Raji (cell line): ENCODE measurements around the gene TMEM240.

Source experiments
- POLR2A ChIP-seq: IDR thresholded peaks from 2 replicates; pipeline ENCODE4 v1.6.1; 2011; ENCODE audit warnings: low read depth, low read length, control low read depth; ENCODE audit not compliant: insufficient read depth

TMEM240 gene

DNA sequence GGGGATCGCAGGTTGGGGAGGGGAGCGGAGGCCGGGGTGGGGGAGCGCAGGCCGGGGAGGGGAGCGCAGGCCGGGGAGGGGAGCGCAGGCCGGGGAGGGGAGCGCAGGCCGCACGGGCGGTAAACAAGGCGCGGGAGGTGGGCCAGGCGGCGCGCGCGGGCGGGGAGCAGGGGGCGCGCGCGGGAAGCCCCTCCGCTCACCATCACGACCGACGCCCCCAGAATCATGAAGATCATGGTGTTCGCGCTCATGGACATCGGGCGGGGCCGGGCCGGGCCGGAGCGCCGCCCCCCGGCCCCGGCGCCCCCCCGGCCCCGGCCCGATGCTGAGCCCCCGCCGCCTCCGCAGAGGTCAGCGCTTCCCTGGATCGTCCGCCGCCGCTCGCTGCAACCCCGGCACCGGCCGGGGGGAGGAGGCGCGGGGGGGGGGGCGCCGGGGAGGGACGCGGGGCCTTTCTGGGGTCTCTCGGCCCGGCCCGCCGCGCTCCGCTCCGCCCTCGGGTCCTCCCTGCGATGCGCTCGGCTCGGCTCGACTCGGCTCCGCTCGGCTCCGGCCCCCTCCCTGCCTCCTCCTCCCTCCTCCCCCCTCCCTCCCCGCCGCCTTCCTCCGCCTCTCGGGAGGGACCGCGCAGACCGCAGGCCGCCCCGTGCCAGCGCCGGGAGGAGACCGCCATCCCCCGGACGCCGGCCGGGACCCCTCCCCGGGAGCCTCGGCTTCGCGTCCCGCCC is at the start of gene TMEM240:
Gene TMEM240, minus strand, starts transcription at position 535 of the 728 bp plus-strand sequence. Its CDS starts 278 bp downstream, at position 257.
- TF ChIP-seq POLR2A, result no peak

DNA sequence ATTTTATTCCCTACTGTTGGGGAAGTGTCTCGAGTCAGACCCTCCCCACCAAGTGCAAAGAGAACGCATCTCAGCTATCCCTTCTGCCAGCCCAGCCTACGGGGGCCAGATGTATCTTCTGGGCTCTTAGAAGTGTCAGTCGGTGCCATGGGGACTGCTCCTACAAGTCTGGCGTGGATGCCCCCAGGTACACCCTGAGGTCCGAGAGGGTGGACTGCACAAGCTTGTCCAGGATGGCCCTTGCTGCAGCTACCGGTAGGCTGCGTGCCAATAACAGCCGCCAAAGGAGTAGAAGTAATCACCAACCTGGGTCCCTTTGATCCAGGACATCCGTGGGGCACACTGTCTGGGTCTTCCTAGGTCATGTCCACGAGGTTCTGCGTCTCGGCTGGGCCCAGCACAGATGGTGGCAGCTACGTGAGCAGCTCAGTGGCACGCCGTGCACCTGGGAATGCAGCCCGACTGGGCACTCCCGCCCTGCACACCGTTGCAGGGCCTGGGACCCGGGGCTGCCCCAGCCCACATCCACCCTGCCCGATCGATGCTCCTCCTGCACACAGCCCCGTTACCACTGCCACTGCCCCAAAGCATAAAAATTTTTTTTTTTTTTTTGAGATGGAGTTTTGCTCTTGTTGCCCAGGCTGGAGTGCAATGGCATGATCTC is 43.1 kb upstream of the TMEM240 start:
- TF ChIP-seq POLR2A, result no peak

DNA sequence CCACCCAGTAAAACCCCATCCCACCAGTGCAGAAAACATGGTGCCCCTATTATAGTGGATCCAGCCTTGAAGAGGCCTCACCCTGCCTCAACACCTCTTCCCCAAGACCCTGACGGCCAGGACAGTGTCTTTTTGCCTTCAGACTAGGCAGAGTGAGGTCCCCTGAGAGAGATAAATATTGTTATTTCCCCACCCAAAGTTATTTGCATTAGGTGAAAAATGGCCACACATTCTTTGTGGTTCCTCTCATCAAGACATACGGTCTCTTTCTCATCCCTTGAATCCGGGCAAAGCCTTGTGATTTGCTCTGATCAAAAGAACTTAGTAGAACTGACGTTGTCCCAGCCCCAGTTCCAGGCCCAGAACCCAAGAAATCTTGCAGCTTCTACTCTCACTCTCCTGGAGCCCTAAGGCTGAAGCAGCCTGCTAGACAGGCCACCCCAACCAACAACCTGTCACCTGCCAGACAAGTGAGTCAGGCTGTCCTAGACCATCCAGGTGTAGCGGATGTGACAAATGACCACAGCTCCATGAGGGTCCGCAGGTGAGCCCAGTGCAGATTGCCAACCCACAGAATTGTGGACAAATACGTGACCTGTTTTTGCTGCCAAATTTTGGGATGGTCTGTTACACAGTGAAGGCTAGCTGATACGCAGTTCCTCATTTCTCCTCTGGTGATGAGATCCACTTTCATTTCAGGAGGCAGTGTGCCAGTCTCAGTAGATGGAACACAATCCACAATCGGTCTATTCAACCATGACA is 42.3 kb upstream of the TMEM240 start:
- TF ChIP-seq POLR2A, result no peak

DNA sequence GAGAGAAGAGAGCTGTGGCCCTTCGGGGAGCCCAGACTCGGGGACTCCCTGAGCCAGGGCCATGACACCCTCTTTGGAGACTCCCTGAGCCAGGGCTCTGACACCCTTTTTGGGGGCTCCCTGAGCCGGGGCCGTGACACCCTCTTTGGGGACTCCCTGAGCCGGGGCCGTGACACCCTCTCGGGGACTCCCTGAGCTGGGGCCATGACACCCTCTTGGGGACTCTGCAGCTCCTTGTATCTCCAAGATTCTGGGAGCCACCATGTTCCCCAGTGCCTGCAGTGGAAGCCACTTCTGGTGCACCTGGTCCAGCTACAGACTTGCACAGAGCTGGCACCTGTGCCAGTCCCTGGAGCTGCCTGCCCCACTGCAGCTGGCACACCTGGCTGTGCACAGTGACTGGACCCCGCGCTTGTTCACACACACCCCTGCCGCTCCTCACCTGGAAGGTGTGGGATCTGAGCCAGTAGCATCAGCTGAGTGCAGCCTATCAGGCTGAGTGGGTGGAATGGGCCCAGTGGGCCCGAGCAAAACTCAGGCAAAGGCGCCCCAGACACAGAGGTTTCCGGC is 38.0 kb upstream of the TMEM240 start:
- TF ChIP-seq POLR2A, result no peak

DNA sequence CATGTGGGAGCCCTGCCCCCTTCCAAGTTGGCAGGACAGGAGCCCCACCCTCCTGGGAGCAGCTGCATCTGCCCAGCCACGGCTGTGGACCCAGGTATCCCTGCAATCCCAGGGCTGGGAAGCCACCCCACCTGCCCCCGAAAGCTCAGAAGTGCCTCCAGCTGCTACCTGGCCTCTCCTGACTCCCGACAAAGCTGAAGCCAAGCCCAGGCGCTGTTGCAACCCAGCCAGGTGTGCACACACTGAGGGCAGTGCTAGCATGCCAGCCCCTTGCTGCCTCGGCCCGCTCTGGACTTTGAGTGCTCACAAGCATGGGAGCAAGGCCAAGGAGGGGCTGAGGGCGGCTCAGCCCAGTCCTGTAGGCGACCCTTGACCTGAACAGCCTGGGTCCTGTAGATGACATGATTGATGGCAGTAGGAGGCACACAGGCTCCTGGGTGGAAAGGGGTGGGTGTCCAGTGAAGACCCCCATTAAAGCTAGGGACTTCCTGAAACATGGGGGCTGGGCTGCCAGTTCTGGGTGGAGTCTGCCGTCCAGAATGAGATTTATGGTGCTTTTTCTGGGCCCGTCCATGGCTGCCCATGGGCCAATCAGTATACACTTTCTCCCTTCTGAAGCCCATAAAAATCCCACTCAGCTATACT is 37.1 kb upstream of the TMEM240 start:
- TF ChIP-seq POLR2A, result no peak

DNA sequence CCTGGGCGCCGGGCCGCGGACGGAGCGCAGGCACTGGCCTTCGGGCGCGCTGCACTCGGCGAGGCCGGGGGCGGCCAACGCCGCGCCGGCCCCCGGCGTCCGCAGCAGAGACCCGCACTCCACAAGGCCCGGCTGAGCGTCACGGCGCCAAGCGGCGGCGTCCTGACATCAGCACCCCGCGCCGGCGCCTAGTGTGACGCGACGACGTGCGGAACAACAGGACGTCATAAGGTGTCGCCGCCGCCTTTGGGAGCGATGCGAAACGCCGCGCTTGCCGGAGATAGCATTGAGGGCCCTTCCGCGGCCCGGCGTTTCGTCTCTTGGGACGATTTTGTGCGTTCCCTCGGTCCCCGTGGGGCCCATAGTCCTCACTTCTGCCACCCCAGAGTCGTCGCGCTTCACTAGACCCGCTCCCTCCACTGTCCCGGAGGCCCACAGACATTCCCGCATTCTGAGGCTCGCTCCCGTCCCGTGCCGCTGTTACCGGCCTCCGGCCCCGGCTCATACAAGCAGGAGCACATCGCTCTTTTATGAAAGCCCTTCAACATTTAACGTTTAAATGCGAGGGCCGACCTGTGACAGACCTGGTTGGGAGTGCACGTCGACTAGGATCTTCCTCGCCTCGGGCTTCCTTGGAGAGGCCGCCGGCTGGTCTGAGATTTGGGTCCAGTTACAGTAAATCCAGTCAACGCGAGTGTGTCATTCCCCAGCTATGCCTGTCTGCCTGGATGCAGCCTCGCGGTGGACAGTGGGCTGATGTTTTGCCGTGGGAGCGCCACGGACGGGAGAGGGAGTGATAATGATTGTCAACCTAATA is 34.5 kb upstream of the TMEM240 start, which contains the start of gene SSU72:
Gene SSU72, minus strand, starts transcription at position 143 of the 817 bp plus-strand sequence. CDS start 306 bp downstream, outside the sequence.
- peak; percentile 96 for TF ChIP-seq POLR2A

DNA sequence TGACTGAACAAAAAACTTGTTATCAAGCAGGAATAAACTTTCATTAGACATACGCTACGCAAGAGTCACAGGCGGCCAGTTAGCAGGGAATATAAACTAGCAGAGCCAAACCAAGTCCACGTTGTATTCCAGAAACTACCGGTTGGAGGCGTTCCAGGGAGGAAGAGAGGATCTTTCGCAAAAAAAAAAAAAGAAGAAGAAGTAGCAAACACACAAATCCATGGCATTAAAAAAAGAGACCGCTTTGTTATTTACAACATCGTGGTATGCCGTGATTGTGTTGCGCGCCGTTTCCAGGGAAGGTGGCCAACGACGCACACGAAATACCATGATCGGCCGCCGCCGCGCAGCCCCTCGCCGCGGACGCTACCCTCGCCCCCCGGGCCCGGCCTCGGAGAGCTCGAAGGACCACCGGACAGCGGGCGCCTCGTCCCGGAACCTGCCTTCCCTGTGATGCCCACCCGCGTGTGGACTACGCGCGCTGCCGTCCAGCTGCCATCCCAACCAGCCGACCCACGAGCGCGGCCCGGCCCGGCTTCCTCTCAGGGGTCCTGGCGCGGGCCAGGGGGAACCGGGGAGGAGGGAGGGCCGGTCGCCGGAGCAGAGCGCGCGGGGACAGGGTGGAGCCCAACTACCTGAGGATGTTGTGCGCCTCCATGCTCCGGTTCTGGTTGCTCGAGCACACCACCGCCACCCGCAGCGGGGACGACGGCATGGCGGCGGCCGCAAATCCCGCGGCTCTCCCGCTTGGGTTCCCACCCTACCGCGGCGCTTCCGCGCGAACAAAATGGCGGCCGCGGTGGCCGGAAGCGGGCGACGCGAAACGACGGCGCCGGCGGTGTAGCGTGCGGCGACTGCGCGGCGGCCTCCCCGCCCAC is 33.7 kb upstream of the TMEM240 start:
- no peak for TF ChIP-seq POLR2A

DNA sequence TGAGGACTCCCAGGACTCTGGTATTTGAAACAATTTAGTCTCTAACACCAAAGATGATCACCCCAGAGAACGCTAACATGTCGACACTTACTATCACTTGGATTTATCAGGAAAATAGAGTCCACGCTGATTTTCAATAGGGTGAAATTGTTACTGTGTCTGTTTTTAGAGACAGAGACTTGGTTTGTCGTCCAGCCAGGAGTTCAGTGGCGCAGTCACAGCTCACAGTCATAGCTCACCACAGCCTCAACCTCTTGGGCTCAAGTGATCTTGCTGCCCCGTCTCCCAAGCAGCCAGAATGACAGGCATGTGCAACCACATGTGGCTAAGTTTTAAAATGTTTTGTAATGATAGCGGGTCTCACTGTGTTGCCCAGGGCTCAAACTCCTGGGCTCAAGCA is 28.9 kb upstream of the TMEM240 start:
- TF ChIP-seq POLR2A, result no peak

DNA sequence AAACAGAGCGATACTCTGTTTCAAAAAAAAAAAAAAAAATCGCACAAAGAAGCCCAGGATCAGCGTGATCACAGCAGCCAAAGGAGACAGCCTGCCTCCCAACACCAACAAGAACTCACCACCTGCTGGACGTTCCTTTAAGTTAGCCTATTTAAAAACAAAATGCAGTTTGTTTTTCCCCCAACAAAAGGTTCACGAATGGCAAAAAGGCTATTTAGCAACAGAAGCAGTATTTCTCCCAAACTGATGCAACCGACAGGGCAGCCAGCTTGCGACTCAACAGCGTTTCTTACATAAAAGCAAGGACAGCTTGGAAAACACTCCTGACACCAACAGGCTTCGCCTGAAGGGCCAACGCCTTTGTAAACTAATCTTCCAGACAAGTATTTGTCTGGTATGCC is 27.5 kb upstream of the TMEM240 start:
- TF ChIP-seq POLR2A, result no peak

DNA sequence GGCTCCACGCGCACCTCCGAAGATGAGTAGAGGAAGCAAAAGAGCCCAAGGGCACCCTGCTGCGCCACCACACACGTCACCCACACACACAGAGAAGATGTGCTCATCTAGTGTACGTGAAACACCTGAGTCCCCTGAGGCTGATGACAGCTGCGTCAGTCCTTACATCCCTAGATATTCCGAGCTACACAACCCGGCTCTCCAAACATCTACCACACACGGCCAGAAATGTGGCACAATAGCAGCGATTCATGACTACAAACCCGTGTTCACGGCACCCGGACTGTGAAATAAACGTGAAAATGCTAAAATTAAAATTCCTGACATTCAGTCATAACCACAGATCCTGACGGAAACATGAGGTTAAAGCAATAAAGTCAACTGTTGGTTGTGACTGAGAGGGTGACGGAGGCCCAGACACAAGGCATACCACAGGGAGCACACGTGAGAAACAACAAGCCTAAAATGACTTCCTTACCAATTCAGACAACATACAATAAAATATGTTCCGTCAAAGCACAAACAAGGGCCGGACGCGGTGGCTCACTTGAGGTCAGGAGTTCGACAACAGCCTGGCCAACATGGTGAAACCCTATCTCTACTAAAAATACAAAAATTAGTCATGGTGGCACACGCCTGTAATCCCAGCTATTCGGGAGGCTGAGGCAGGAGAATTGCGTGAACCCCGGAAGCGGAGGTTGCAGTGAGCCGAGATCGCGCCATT is 26.9 kb upstream of the TMEM240 start:
- TF ChIP-seq POLR2A, result no peak

DNA sequence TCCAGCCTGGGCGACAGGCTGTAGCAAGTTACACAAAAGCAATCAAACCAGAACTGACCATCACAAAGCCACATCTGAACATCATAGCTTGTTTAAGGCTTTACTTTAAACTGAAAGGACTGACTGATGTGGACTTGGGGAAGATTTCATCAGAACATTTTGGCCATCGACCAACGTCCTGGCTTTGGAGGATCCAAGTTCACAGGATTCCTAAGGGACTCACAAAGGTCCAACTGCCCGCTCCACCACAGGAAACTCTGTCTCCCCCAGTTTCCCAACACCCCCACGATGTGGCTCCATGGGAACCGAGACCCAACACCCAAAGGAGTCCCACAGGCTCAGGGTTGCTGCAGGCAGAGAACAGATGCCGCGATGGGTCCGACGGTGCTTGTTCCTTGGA is 24.9 kb upstream of the TMEM240 start:
- TF ChIP-seq POLR2A, result no peak

DNA sequence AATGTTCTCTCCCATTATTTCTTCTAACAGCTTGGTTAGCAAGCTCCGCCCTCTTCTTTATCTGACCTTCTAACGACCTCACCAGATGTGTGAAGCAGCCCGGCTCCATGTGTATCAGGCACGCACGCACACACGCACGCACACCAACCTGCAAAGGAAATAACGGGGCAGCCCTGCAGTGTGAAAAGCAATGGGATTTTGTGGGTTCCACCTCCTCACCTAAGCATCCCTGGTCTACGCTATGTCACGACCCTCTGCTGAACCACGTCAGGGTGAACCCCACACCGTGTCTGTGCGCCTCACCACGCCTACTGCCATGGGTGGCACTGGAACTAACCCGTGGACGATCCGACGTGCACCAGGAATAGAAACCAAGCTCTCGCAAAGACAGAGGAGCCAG is 23.8 kb upstream of the TMEM240 start:
- TF ChIP-seq POLR2A, result no peak
